Measurements from ENCODE around the gene PRSS27.
A peak's percentile ranks its signal among the peaks of the same experiment; 100 is the strongest.

Gene PRSS27

GRCh38 chr16:2682209-2683021 lies 37.6 kb downstream of the PRSS27 start, which contains the start of gene KCTD5 (continued):
- TF ChIP-seq ZNF704 (tag by site-specific recombination; IDR thresholded peaks at IDR 0.05) (peak; percentile 15; the same call in 1 of the 2 replicates), ZNF26 (tag by site-specific recombination; IDR thresholded peaks at IDR 0.05) (no peak), ZNF623 (tag by site-specific recombination; IDR thresholded peaks at IDR 0.05) (no peak), EGR2 (tag by site-specific recombination; IDR thresholded peaks at IDR 0.05; ENCODE audit: low read depth) (peak; percentile 93), ZBTB44 (tag by site-specific recombination; IDR thresholded peaks at IDR 0.05) (peak; percentile 71; the same call in 1 of the 2 replicates), ZNF843 (tag by site-specific recombination; IDR thresholded peaks at IDR 0.05) (peak; percentile 57; the same call in 1 of the 2 replicates), ZNF114 (tag by site-specific recombination; IDR thresholded peaks at IDR 0.05) (no peak), ZNF280D (tag by site-specific recombination; IDR thresholded peaks at IDR 0.05) (no peak), ZNF610 (tag by site-specific recombination; IDR thresholded peaks at IDR 0.05; ENCODE audit: borderline replicate concordance) (peak; percentile 87), ZNF530 (tag by site-specific recombination; IDR thresholded peaks at IDR 0.05; ENCODE audit: low read depth) (no peak), ZNF830 (tag by site-specific recombination; IDR thresholded peaks at IDR 0.05; ENCODE audit: low read depth) (no peak), INSM2 (tag by site-specific recombination; IDR thresholded peaks at IDR 0.05) (peak; percentile 91), ZEB2 (tag by site-specific recombination; IDR thresholded peaks at IDR 0.05) (peak; percentile 99), ZNF266 (tag by site-specific recombination; IDR thresholded peaks at IDR 0.05; ENCODE audit: low read depth) (no peak), ZNF416 (tag by site-specific recombination; IDR thresholded peaks at IDR 0.05) (no peak), ZNF354C (tag by site-specific recombination; IDR thresholded peaks at IDR 0.05; ENCODE audit: borderline replicate concordance, low read depth) (no peak), GLIS2 (tag by site-specific recombination; IDR thresholded peaks at IDR 0.05) (peak; percentile 42; the same call in 1 of the 2 replicates), ZNF510 (tag by site-specific recombination; IDR thresholded peaks at IDR 0.05; ENCODE audit: insufficient replicate concordance) (no peak), ZBTB49 (tag by site-specific recombination; IDR thresholded peaks at IDR 0.05; ENCODE audit: low read depth) (no peak), SP3 (tag by site-specific recombination; IDR thresholded peaks at IDR 0.05) (peak; percentile 99), ZNF350 (tag by site-specific recombination; IDR thresholded peaks at IDR 0.05) (no peak; the same call in 1 of the 2 replicates), ZNF76 (tag by site-specific recombination; IDR thresholded peaks at IDR 0.05; ENCODE audit: borderline replicate concordance, low read depth) (peak; percentile 95), ZNF544 (tag by site-specific recombination; IDR thresholded peaks at IDR 0.05) (no peak), ZNF121 (tag by site-specific recombination; IDR thresholded peaks at IDR 0.05) (no peak), SP2 (tag by site-specific recombination; IDR thresholded peaks at IDR 0.05) (peak; percentile 99), ZNF585B (tag by site-specific recombination; IDR thresholded peaks at IDR 0.05) (no peak), ZNF488 (tag by site-specific recombination; IDR thresholded peaks at IDR 0.05) (no peak)
